Measurements from ENCODE around the gene THSD4.

DNA sequence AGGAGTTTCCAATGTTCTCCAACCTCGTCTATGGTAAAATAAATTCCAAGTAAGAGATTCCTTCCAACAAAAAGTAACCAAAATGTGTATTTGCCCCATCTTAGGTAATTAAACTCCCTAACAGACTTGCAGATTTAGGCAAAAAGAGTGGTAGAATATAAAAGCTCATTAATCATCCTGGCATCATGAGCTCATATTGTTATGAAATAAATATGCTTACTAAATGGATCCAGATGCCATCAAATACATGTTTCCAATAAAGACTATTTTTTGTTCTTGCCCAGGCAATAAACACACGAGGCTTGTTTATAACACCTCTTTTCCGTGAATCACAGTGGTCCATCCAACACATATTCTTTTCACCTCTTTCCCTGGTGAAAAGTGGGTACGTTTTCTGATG is 189.4 kb downstream of the THSD4 start:
- TF ChIP-seq POLR2AphosphoS5 (IDR thresholded peaks at IDR 0.05; ENCODE audit: borderline replicate concordance, low read depth, low read length) (no peak), EZH2 (IDR thresholded peaks at IDR 0.05) (no peak), FOXP2 (optimal IDR thresholded peaks at IDR 0.05; ENCODE audit: control extremely low read depth, extremely low read length, insufficient read depth) (no peak)

Data from SK-N-MC (cell line).